ENCODE measurements around the gene ZNF784. TPM values are rescaled to one million over a fixed set of nuclear protein-coding genes. Genes with fewer than 3 reads are reported as not detected.
A peak's percentile ranks its signal among the peaks of the same experiment; 100 is the strongest.

The ZNF784 gene
- total and polyA plus RNA-seq, 9 of the 15 experiments (the other 6 are each of a cell fraction or from before 2014, with no cell fraction given): 0.14 to 6.1 (median 2.1) TPM

DNA sequence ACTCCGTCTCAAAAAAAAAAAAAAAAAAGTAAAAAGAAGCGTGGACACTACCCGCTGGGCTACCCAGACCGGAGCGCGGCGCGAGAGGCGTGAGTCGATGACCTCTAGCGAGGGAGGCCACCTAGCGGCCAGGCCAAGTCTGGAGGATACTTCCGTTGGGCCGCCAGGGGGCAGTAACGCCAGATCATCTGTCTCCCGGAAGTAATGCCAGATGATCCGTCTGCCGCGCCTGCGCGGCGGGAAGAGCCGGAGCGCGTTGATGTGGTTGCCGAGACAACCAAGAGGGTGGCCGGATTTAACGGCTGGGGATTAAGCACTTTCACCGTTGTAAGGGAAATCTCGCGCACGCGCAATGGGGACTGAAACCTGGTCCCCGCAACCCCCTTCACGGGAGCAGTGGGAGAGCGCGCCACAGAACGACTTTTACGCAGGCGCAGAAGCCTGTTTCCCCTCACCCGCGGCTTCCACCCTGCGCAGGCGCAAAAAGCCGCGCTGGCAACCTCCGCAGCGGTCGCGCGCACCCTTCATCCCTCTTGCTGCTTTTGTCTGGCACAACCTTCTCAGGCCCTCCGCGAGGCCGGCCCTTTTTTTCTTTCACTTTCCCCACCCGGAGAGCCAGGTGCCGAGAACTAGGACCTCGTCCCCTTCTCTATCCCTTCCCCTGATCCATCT lies 29.4 kb upstream of the ZNF784 start (continued):
- TF ChIP-seq, protein P1, sequence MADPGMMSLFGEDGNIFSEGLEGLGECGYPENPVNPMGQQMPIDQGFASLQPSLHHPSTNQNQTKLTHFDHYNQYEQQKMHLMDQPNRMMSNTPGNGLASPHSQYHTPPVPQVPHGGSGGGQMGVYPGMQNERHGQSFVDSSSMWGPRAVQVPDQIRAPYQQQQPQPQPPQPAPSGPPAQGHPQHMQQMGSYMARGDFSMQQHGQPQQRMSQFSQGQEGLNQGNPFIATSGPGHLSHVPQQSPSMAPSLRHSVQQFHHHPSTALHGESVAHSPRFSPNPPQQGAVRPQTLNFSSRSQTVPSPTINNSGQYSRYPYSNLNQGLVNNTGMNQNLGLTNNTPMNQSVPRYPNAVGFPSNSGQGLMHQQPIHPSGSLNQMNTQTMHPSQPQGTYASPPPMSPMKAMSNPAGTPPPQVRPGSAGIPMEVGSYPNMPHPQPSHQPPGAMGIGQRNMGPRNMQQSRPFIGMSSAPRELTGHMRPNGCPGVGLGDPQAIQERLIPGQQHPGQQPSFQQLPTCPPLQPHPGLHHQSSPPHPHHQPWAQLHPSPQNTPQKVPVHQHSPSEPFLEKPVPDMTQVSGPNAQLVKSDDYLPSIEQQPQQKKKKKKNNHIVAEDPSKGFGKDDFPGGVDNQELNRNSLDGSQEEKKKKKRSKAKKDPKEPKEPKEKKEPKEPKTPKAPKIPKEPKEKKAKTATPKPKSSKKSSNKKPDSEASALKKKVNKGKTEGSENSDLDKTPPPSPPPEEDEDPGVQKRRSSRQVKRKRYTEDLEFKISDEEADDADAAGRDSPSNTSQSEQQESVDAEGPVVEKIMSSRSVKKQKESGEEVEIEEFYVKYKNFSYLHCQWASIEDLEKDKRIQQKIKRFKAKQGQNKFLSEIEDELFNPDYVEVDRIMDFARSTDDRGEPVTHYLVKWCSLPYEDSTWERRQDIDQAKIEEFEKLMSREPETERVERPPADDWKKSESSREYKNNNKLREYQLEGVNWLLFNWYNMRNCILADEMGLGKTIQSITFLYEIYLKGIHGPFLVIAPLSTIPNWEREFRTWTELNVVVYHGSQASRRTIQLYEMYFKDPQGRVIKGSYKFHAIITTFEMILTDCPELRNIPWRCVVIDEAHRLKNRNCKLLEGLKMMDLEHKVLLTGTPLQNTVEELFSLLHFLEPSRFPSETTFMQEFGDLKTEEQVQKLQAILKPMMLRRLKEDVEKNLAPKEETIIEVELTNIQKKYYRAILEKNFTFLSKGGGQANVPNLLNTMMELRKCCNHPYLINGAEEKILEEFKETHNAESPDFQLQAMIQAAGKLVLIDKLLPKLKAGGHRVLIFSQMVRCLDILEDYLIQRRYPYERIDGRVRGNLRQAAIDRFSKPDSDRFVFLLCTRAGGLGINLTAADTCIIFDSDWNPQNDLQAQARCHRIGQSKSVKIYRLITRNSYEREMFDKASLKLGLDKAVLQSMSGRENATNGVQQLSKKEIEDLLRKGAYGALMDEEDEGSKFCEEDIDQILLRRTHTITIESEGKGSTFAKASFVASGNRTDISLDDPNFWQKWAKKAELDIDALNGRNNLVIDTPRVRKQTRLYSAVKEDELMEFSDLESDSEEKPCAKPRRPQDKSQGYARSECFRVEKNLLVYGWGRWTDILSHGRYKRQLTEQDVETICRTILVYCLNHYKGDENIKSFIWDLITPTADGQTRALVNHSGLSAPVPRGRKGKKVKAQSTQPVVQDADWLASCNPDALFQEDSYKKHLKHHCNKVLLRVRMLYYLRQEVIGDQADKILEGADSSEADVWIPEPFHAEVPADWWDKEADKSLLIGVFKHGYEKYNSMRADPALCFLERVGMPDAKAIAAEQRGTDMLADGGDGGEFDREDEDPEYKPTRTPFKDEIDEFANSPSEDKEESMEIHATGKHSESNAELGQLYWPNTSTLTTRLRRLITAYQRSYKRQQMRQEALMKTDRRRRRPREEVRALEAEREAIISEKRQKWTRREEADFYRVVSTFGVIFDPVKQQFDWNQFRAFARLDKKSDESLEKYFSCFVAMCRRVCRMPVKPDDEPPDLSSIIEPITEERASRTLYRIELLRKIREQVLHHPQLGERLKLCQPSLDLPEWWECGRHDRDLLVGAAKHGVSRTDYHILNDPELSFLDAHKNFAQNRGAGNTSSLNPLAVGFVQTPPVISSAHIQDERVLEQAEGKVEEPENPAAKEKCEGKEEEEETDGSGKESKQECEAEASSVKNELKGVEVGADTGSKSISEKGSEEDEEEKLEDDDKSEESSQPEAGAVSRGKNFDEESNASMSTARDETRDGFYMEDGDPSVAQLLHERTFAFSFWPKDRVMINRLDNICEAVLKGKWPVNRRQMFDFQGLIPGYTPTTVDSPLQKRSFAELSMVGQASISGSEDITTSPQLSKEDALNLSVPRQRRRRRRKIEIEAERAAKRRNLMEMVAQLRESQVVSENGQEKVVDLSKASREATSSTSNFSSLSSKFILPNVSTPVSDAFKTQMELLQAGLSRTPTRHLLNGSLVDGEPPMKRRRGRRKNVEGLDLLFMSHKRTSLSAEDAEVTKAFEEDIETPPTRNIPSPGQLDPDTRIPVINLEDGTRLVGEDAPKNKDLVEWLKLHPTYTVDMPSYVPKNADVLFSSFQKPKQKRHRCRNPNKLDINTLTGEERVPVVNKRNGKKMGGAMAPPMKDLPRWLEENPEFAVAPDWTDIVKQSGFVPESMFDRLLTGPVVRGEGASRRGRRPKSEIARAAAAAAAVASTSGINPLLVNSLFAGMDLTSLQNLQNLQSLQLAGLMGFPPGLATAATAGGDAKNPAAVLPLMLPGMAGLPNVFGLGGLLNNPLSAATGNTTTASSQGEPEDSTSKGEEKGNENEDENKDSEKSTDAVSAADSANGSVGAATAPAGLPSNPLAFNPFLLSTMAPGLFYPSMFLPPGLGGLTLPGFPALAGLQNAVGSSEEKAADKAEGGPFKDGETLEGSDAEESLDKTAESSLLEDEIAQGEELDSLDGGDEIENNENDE (IDR thresholded peaks at IDR 0.05; ENCODE audit: low read depth, low read length): no peak
- TF ChIP-seq ZNF175 (CRISPR knock-in tag; IDR thresholded peaks at IDR 0.05; ENCODE audit: low read depth): no peak; the same call in 1 of the 2 replicates
- no peak for TF ChIP-seq BRF1 (IDR thresholded peaks at IDR 0.05; ENCODE audit: borderline replicate concordance, extremely low read depth, insufficient read length)
- TF ChIP-seq, protein P2, sequence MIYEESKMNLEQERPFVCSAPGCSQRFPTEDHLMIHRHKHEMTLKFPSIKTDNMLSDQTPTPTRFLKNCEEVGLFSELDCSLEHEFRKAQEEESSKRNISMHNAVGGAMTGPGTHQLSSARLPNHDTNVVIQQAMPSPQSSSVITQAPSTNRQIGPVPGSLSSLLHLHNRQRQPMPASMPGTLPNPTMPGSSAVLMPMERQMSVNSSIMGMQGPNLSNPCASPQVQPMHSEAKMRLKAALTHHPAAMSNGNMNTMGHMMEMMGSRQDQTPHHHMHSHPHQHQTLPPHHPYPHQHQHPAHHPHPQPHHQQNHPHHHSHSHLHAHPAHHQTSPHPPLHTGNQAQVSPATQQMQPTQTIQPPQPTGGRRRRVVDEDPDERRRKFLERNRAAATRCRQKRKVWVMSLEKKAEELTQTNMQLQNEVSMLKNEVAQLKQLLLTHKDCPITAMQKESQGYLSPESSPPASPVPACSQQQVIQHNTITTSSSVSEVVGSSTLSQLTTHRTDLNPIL (CRISPR knock-in tag; IDR thresholded peaks at IDR 0.05): no peak
- TF ChIP-seq HEY1 (CRISPR knock-in tag; IDR thresholded peaks at IDR 0.05; ENCODE audit: borderline replicate concordance): no peak
- TF ChIP-seq, protein P3, sequence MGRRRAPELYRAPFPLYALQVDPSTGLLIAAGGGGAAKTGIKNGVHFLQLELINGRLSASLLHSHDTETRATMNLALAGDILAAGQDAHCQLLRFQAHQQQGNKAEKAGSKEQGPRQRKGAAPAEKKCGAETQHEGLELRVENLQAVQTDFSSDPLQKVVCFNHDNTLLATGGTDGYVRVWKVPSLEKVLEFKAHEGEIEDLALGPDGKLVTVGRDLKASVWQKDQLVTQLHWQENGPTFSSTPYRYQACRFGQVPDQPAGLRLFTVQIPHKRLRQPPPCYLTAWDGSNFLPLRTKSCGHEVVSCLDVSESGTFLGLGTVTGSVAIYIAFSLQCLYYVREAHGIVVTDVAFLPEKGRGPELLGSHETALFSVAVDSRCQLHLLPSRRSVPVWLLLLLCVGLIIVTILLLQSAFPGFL (CRISPR knock-in tag; IDR thresholded peaks at IDR 0.05): no peak
- no peak for TF ChIP-seq MTF1 (CRISPR knock-in tag; IDR thresholded peaks at IDR 0.05; ENCODE audit: borderline replicate concordance)
- no peak for TF ChIP-seq TEAD2 (tag; IDR thresholded peaks at IDR 0.05)
- peak; percentile 99 for TF ChIP-seq NRF1 (conservative IDR thresholded peaks at IDR 0.05 in 1 of 2, IDR thresholded peaks at IDR 0.05 in 1 of 2)
- TF ChIP-seq ZNF239 (CRISPR knock-in tag; IDR thresholded peaks at IDR 0.05): no peak
- TF ChIP-seq, protein P4, sequence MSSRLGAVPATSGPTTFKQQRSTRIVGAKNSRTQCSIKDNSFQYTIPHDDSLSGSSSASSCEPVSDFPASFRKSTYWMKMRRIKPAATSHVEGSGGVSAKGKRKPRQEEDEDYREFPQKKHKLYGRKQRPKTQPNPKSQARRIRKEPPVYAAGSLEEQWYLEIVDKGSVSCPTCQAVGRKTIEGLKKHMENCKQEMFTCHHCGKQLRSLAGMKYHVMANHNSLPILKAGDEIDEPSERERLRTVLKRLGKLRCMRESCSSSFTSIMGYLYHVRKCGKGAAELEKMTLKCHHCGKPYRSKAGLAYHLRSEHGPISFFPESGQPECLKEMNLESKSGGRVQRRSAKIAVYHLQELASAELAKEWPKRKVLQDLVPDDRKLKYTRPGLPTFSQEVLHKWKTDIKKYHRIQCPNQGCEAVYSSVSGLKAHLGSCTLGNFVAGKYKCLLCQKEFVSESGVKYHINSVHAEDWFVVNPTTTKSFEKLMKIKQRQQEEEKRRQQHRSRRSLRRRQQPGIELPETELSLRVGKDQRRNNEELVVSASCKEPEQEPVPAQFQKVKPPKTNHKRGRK (tag; IDR thresholded peaks at IDR 0.05): peak; percentile 43; the same call in 1 of the 2 replicates

All from K562 (cell line).